K562 (cell line): ENCODE measurements around the gene TRIM37. TPM values are rescaled to one million over a fixed set of nuclear protein-coding genes. Genes with fewer than 3 reads are reported as not detected.

Experiments
- ATF3 ChIP-seq, 2 experiments: fragments of 450-650 bp in 1 of 2; sonication (generic) in 1 of 2; formaldehyde crosslinking in 1 of 2; IDR thresholded peaks in 1 of 2; conservative IDR thresholded peaks in 1 of 2; 2 replicates each; pipeline versions ENCODE4 v1.6.1 to v1.8.1; 2016 to 2023; ENCODE audit warnings: mild to moderate bottlenecking in 2 of 2, moderate library complexity in 2 of 2, inconsistent platforms in 1 of 2, missing genetic modification reagents in 1 of 2
- E2F3 ChIP-seq: fragments of 250-450 bp; sonication (Bioruptor Pico); IDR thresholded peaks from 2 replicates; pipeline ENCODE4 v1.4.0; 2020; ENCODE audit warnings: mild to moderate bottlenecking
- GATAD2A ChIP-seq: fragments of 450-650 bp; IDR thresholded peaks from 2 replicates; pipeline ENCODE4 v1.6.1; 2017
- KDM5B ChIP-seq: fragments of 200-600 bp; sonication (generic); IDR thresholded peaks from 2 replicates; pipeline ENCODE4 v1.6.1; 2012; ENCODE audit warnings: low read depth, mild to moderate bottlenecking, moderate library complexity, low read length, control low read depth, inconsistent platforms; ENCODE audit not compliant: insufficient replicate concordance
- KLF10 ChIP-seq: fragments of 250-450 bp; sonication (Bioruptor Pico); IDR thresholded peaks from 2 replicates; pipeline ENCODE4 v1.6.1; 2021; ENCODE audit warnings: matching md5 sums
- NFE2L1 ChIP-seq: fragments of 450-650 bp; IDR thresholded peaks from 2 replicates; pipeline ENCODE4 v1.6.1; 2016; ENCODE audit warnings: missing genetic modification characterization, low read depth, mild to moderate bottlenecking, missing compliant biosample characterization, moderate library complexity, borderline replicate concordance
- NRF1 ChIP-seq, 2 experiments: fragments of 450-650 bp; IDR thresholded peaks in 1 of 2; conservative IDR thresholded peaks in 1 of 2; 2 replicates each; pipeline ENCODE4 v1.6.1; 2014; ENCODE audit warnings: mild to moderate bottlenecking in 2 of 2
- PURB ChIP-seq: sonication (generic); formaldehyde crosslinking; IDR thresholded peaks from 2 replicates; pipeline ENCODE4 v1.9.0; 2021; ENCODE audit warnings: low read depth, mild to moderate bottlenecking, missing genetic modification reagents
- SPI1 ChIP-seq: IDR thresholded peaks from 2 replicates; pipeline ENCODE4 v1.6.1; 2011; ENCODE audit warnings: low read depth, low read length, control low read depth, borderline replicate concordance
- ZNF431 ChIP-seq: sonication (generic); formaldehyde crosslinking; IDR thresholded peaks from 2 replicates; pipeline ENCODE4 v1.8.0; 2022; ENCODE audit warnings: mild to moderate bottlenecking, missing genetic modification reagents
- polyA plus RNA-seq, 8 experiments: library from polyadenylated mRNA; depleted of rRNA in 4 of 8; stranded (reverse) in 5 of 8; unstranded in 3 of 8; fragments of >200 nt; fragmentation: Nextera tagmentation in 2 of 8; fragmentation: Illumina TruSeq in 1 of 8; extraction: Ambion mirVana in 2 of 8; extraction: Trizol in 1 of 8; gene quantifications; 2 replicates each; pipeline versions ENCODE4 v1.2.1 to v1.2.3, GENCODE V29; 2011 to 2014; ENCODE audit warnings: inconsistent platforms in 1 of 8, missing spikeins in 1 of 8
- total RNA-seq, 7 experiments: library from RNA; depleted of rRNA in 6 of 7; stranded (reverse); fragments of >200 nt in 6 of 7; fragmentation: Illumina TruSeq in 2 of 7; extraction: Trizol in 2 of 7; gene quantifications; 2 replicates each; pipeline versions ENCODE4 v1.2.1 to v1.2.3, GENCODE V29; 2011 to 2021; ENCODE audit warnings: low replicate concordance in 1 of 7
- TF ChIP-seq, protein P1 (sequence below): conservative IDR thresholded peaks from 2 replicates; pipeline ENCODE4 v1.6.1; 2011; ENCODE audit warnings: low read depth, mild to moderate bottlenecking, low read length; ENCODE audit not compliant: control insufficient read depth
- TF ChIP-seq, protein P2 (sequence below): fragments of 200-600 bp; sonication (generic); IDR thresholded peaks from one replicate; pipeline ENCODE4 v1.6.1; 2012; ENCODE audit warnings: mild to moderate bottlenecking, low read depth, low read length, inconsistent platforms
- TF ChIP-seq, protein P3 (sequence below): fragments of 450-650 bp; formaldehyde crosslinking; conservative IDR thresholded peaks from 2 replicates; pipeline ENCODE4 v1.4.0; 2022; ENCODE audit warnings: mild to moderate bottlenecking, missing genetic modification characterization

The TRIM37 gene
- total and polyA plus RNA-seq, 9 of the 15 experiments (the other 6 are each of a cell fraction or from before 2014, with no cell fraction given): 4.5 to 31.4 (median 23.8) TPM

DNA sequence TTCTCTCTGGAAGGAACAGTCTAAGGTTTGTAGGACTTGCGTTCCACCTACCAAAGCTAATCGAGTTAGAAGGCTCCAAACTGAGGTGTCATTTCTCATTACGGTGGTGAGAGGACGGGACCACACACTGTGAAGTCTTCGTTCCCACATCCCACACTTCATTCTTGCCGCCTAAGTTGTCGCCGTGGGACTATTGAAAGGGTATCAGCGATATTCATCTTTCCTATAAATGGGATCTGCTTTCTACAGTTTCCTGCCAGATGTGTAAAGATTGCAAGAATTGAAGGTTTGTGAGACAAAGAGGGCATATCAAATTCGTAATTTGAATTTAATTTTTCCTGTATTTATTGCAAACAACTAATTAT, 608 bp upstream of the TRIM37 start (continued):
- TF ChIP-seq KDM5B (no peak), ZNF431 (CRISPR knock-in tag) (0 out of 2 replicates have a peak, but pooled peaks have one; percentile 1), PURB (CRISPR knock-in tag) (no peak), KLF10 (0 out of 2 replicates have a peak, but pooled peaks have one; percentile 43), GATAD2A (0 out of 2 replicates have a peak, but pooled peaks have one; percentile 28), NFE2L1 (tag) (no peak), ATF3 (IDR thresholded peaks at IDR 0.05) (no peak), ATF3 (CRISPR knock-in tag; conservative IDR thresholded peaks at IDR 0.05) (no peak), SPI1 (no peak), NRF1 (conservative IDR thresholded peaks at IDR 0.05 in 1 of 2, IDR thresholded peaks at IDR 0.05 in 1 of 2) (no peak), E2F3 (no peak)
- TF ChIP-seq, protein P1, sequence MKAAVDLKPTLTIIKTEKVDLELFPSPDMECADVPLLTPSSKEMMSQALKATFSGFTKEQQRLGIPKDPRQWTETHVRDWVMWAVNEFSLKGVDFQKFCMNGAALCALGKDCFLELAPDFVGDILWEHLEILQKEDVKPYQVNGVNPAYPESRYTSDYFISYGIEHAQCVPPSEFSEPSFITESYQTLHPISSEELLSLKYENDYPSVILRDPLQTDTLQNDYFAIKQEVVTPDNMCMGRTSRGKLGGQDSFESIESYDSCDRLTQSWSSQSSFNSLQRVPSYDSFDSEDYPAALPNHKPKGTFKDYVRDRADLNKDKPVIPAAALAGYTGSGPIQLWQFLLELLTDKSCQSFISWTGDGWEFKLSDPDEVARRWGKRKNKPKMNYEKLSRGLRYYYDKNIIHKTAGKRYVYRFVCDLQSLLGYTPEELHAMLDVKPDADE: no peak
- TF ChIP-seq, protein P2, sequence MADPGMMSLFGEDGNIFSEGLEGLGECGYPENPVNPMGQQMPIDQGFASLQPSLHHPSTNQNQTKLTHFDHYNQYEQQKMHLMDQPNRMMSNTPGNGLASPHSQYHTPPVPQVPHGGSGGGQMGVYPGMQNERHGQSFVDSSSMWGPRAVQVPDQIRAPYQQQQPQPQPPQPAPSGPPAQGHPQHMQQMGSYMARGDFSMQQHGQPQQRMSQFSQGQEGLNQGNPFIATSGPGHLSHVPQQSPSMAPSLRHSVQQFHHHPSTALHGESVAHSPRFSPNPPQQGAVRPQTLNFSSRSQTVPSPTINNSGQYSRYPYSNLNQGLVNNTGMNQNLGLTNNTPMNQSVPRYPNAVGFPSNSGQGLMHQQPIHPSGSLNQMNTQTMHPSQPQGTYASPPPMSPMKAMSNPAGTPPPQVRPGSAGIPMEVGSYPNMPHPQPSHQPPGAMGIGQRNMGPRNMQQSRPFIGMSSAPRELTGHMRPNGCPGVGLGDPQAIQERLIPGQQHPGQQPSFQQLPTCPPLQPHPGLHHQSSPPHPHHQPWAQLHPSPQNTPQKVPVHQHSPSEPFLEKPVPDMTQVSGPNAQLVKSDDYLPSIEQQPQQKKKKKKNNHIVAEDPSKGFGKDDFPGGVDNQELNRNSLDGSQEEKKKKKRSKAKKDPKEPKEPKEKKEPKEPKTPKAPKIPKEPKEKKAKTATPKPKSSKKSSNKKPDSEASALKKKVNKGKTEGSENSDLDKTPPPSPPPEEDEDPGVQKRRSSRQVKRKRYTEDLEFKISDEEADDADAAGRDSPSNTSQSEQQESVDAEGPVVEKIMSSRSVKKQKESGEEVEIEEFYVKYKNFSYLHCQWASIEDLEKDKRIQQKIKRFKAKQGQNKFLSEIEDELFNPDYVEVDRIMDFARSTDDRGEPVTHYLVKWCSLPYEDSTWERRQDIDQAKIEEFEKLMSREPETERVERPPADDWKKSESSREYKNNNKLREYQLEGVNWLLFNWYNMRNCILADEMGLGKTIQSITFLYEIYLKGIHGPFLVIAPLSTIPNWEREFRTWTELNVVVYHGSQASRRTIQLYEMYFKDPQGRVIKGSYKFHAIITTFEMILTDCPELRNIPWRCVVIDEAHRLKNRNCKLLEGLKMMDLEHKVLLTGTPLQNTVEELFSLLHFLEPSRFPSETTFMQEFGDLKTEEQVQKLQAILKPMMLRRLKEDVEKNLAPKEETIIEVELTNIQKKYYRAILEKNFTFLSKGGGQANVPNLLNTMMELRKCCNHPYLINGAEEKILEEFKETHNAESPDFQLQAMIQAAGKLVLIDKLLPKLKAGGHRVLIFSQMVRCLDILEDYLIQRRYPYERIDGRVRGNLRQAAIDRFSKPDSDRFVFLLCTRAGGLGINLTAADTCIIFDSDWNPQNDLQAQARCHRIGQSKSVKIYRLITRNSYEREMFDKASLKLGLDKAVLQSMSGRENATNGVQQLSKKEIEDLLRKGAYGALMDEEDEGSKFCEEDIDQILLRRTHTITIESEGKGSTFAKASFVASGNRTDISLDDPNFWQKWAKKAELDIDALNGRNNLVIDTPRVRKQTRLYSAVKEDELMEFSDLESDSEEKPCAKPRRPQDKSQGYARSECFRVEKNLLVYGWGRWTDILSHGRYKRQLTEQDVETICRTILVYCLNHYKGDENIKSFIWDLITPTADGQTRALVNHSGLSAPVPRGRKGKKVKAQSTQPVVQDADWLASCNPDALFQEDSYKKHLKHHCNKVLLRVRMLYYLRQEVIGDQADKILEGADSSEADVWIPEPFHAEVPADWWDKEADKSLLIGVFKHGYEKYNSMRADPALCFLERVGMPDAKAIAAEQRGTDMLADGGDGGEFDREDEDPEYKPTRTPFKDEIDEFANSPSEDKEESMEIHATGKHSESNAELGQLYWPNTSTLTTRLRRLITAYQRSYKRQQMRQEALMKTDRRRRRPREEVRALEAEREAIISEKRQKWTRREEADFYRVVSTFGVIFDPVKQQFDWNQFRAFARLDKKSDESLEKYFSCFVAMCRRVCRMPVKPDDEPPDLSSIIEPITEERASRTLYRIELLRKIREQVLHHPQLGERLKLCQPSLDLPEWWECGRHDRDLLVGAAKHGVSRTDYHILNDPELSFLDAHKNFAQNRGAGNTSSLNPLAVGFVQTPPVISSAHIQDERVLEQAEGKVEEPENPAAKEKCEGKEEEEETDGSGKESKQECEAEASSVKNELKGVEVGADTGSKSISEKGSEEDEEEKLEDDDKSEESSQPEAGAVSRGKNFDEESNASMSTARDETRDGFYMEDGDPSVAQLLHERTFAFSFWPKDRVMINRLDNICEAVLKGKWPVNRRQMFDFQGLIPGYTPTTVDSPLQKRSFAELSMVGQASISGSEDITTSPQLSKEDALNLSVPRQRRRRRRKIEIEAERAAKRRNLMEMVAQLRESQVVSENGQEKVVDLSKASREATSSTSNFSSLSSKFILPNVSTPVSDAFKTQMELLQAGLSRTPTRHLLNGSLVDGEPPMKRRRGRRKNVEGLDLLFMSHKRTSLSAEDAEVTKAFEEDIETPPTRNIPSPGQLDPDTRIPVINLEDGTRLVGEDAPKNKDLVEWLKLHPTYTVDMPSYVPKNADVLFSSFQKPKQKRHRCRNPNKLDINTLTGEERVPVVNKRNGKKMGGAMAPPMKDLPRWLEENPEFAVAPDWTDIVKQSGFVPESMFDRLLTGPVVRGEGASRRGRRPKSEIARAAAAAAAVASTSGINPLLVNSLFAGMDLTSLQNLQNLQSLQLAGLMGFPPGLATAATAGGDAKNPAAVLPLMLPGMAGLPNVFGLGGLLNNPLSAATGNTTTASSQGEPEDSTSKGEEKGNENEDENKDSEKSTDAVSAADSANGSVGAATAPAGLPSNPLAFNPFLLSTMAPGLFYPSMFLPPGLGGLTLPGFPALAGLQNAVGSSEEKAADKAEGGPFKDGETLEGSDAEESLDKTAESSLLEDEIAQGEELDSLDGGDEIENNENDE: no peak
- TF ChIP-seq, protein P3, sequence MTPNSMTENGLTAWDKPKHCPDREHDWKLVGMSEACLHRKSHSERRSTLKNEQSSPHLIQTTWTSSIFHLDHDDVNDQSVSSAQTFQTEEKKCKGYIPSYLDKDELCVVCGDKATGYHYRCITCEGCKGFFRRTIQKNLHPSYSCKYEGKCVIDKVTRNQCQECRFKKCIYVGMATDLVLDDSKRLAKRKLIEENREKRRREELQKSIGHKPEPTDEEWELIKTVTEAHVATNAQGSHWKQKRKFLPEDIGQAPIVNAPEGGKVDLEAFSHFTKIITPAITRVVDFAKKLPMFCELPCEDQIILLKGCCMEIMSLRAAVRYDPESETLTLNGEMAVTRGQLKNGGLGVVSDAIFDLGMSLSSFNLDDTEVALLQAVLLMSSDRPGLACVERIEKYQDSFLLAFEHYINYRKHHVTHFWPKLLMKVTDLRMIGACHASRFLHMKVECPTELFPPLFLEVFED: no peak
